Stimulated activated CD4-positive, alpha-beta T cell treated with anti-CD3 and anti-CD28 coated beads, Interleukin-15, amount 100 ng/mL, for 24 hours (primary cell): Measurements from ENCODE around the gene SLC29A4.
"Not testable (repeated sequence)": the region's sequence is repeated elsewhere in the genome, so short reads cannot be mapped to it uniquely, and the experiment has no call there.

Source experiments
- DNase-seq: peaks from one replicate; pipeline ENCODE4 v3.0.0-alpha.2; 2020

SLC29A4 gene

GRCh38 chr7:5282543-5283316, at the start of gene SLC29A4:
Gene SLC29A4 (plus strand): TSS chr7:5282943. CDS start chr7:5287817, 4,874 bp downstream.
- peak; percentile 49 for DNase-seq

GRCh38 chr7:5234852-5235831, 47.6 kb upstream of the SLC29A4 start:
- DNase-seq = no peak

- DNase-seq = no peak
Measured at GRCh38 chr7:5237286-5237685, 45.5 kb upstream of the SLC29A4 start.

GRCh38 chr7:5238500-5238899, 44.2 kb upstream of the SLC29A4 start:
- no peak for DNase-seq

GRCh38 chr7:5243261-5243660, 39.5 kb upstream of the SLC29A4 start:
- no peak for DNase-seq

GRCh38 chr7:5248201-5248885, 34.4 kb upstream of the SLC29A4 start:
- no peak for DNase-seq

- not testable (repeated sequence) for DNase-seq
Measured at GRCh38 chr7:5250787-5251186, 32.0 kb upstream of the SLC29A4 start.

GRCh38 chr7:5253529-5253928, 29.2 kb upstream of the SLC29A4 start:
- DNase-seq = not testable (repeated sequence)

GRCh38 chr7:5254371-5254770, 28.4 kb upstream of the SLC29A4 start:
- not testable (repeated sequence) for DNase-seq

GRCh38 chr7:5255832-5256231, 26.9 kb upstream of the SLC29A4 start:
- DNase-seq = no peak

- DNase-seq = not testable (repeated sequence)
Measured at GRCh38 chr7:5260530-5261068, 22.1 kb upstream of the SLC29A4 start.

GRCh38 chr7:5263066-5263465, 19.7 kb upstream of the SLC29A4 start:
- DNase-seq = not testable (repeated sequence)

- DNase-seq = no peak
Measured at GRCh38 chr7:5265320-5266190, 17.2 kb upstream of the SLC29A4 start.

GRCh38 chr7:5266191-5267028, 16.3 kb upstream of the SLC29A4 start:
- DNase-seq = no peak

- not testable (repeated sequence) for DNase-seq
Measured at GRCh38 chr7:5267829-5268228, 14.9 kb upstream of the SLC29A4 start.

- DNase-seq = not testable (repeated sequence)
Measured at GRCh38 chr7:5269992-5270657, 12.6 kb upstream of the SLC29A4 start.

GRCh38 chr7:5270788-5271187, 12.0 kb upstream of the SLC29A4 start:
- DNase-seq = no peak

- DNase-seq = not testable (repeated sequence)
Measured at GRCh38 chr7:5273831-5274405, 8.8 kb upstream of the SLC29A4 start.

GRCh38 chr7:5274441-5274840, 8.3 kb upstream of the SLC29A4 start:
- no peak for DNase-seq

GRCh38 chr7:5274985-5275431, 7.7 kb upstream of the SLC29A4 start:
- not testable (repeated sequence) for DNase-seq
